Measurements from ENCODE around the gene PPP1R16B. TPM values are rescaled to one million over a fixed set of nuclear protein-coding genes. Genes with fewer than 3 reads are reported as not detected.
A peak's percentile ranks its signal among the peaks of the same experiment; 100 is the strongest.
"Not testable (repeated sequence)": the region's sequence is repeated elsewhere in the genome, so short reads cannot be mapped to it uniquely, and the experiment has no call there.

The PPP1R16B gene
- total RNA-seq, 2 donors from 2014 or later: 74.6 to 119 TPM

DNA sequence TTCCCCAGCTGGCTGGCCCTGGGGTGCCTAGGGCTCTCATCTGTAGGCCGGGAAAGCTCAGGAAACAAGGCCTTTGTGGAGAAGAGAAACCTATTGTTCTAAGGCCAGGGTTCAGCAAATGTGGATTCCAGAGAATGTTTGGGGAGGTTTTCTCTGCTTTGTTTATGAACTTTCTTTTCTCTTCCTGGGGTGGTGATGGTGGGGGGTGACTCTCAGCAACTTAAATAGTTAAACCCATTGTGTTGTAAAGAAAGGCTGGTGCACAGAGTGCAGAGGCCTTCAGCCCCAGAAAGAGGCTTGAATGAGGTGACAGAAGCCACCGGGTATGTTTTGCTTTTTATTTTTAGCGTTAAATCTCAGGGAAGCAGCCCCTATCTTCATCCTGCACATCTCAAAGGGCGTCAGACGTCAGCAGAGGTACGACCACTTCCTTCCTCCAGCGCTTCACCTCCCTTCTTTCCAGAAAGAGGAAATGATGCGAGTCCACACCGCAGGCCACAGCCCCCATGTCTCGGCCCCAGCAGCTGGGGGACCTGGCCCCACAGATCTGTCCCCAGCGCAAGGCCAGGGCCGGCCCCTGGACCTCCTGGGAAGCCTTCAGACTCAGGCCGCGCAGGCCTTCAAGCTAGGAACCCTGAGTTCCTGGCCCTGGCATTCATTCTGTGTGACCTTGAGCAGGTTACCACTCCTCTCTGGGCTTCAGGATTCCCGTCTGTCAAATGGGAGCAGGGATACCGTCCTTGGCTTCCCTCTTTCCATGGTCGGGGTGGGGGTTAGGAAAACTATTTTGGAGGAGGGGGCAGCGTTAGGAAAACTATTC, 605 bp upstream of the PPP1R16B start:
- H3K27ac Mint-ChIP-seq: peak overlapping the region; percentile 87 to 93
- H3K36me3 Mint-ChIP-seq: peaks cover 6% of the 10 kb centered on the region
- peaks cover 42 to 46% of the 10 kb centered on the region in 2 donors for H3K4me1 Mint-ChIP-seq (ENCODE audit: low read depth in 2 of 2)

DNA sequence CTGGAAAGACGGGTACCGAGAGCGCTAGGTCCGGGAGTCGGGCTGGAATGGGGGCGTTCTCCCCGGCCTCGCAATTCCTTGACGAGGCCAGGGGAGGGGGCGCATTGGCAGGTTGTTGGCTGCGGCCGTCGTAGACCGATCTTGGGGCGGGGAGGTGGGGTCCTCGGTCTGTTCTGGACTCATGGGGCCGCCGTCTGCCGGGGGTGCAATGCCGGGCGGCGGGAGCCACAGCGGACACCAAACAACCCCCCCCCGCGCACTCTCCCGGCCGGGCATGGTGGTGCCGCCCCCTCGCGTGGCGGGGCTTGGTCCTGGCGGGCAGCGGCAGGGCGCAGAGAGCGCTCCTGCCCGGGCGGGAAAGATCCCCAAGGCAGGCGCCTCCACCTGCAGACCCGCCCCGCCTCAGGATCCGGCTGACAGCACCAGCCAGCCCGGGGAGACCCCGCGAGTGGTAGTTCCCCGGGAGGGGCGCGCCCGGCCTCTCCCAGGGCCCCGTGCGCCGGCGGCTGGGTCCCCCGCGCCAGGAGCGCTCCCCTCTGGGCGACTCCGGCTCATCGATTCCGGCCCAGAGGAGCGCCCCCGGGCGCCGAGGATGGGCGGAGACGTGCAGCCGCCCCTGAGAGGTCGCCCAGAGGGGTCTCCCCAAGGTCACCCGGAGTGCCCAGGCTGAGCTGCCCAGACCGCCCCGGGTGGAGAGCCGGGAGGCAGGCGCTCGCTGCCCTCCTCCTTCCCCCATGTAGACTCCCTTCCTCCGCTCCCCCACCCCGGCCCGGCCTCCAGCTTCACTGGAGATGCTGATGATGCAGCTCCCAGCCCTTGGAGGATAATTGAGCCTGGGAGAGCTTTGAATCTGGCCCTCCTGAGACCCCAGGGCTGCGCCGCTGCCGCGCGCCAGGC, 709 bp downstream of the PPP1R16B start:
- Mint-ChIP-seq H3K27ac (peak overlapping the region; percentile 90 to 93), H3K36me3 (peaks cover 6% of the 10 kb centered on the region), H3K9me3 (no peaks in the 10 kb centered on the region), H3K4me3 (peak overlapping the region; percentile 98), H3K4me1 (ENCODE audit: low read depth in 2 of 2) (peaks cover 54 to 59% of the 10 kb centered on the region in 2 donors), H3K27me3 (no peaks in the 10 kb centered on the region)
- DNase-seq (ENCODE audit: low spot score) (peak; percentile 66), ATAC-seq (peak; percentile 45 to 60)

More for the DNA sequence above, 605 bp upstream of the PPP1R16B start:
- Mint-ChIP-seq H3K27me3 (no peaks in the 10 kb centered on the region), H3K9me3 (no peaks in the 10 kb centered on the region), H3K4me3 (peak overlapping the region; percentile 74)
- DNase-seq (ENCODE audit: low spot score) (peak; percentile 85), ATAC-seq (peak; percentile 79 to 86)

DNA sequence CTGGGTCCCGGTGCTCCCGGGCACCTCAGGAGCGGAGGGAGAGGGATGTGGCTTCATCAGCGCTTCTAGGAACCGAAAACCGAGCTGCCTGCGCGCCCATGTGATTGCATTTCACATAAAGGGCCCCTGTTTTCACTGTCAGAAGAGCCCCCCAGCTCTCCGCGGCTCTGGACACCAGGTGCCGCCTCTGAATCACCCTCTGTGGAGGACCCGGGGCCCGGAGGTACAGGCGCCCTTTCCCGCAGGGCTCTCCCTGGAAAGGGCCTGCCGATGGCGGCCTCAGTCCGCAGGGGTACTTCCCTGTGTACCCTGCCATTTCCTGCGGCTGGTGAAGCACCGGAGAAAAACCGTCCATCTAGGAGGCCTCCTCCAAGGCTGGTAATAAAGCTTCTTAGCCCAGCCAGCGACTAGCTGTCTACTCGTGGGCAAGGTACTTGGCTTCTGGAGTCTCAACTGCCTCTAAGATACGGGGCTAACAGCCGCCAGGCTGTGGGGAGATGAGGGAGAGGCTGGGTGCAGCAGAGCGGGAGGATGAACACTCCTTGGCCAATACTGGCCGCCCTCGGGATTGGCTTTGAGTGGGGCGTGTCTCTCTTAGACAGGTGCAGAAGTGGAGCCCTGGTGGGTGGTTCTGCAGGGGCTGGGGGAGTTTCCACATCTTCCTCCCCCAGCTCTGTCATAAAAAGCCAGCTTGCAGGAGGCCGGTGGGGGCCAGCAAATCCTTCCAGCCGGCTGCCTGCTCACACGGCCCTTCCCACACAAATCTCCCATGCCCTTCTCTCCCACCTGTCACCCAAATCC, 1.6 kb downstream of the PPP1R16B start:
- H3K36me3 Mint-ChIP-seq: peaks cover 9% of the 10 kb centered on the region
- H3K9me3 Mint-ChIP-seq: no peaks in the 10 kb centered on the region
- H3K4me3 Mint-ChIP-seq: peak overlapping the region; percentile 98
- H3K27ac Mint-ChIP-seq: peak overlapping the region; percentile 90
- H3K4me1 Mint-ChIP-seq (ENCODE audit: low read depth in 2 of 2): peaks cover 60 to 68% of the 10 kb centered on the region in 2 donors
- no peaks in the 10 kb centered on the region for H3K27me3 Mint-ChIP-seq
- ATAC-seq (peak in 1 of 2 donors; percentile 8), DNase-seq (ENCODE audit: low spot score) (peak; percentile 73)

DNA sequence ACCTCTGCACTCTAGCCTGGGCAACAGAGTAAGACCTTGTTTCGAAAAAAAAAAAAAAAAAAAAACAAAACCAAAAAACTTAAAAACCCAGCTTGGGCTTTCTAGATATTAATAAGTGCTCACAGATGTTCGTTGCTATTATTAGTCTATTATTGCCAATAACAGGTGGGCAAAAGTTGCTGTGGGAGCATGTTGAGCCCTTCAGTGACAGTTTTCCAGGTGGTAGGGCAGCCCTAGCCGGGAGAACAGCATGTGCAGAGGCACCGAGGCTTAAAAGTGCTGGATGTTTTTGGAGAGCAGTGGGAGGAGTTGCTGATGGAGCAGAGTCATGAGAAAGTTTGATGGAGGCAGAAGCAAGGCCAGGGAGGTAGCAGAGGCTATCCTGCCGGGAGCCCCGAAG, 4.4 kb downstream of the PPP1R16B start:
- Mint-ChIP-seq H3K9me3 (no peaks in the 10 kb centered on the region), H3K4me1 (ENCODE audit: low read depth in 2 of 2) (peaks cover 59% of the 10 kb centered on the region in 2 donors), H3K27ac (peak overlapping the region; percentile 90), H3K4me3 (no peak overlapping the region), H3K27me3 (no peaks in the 10 kb centered on the region), H3K36me3 (peaks cover 9% of the 10 kb centered on the region)
- no peak for DNase-seq (ENCODE audit: low spot score)
- ATAC-seq: no peak

DNA sequence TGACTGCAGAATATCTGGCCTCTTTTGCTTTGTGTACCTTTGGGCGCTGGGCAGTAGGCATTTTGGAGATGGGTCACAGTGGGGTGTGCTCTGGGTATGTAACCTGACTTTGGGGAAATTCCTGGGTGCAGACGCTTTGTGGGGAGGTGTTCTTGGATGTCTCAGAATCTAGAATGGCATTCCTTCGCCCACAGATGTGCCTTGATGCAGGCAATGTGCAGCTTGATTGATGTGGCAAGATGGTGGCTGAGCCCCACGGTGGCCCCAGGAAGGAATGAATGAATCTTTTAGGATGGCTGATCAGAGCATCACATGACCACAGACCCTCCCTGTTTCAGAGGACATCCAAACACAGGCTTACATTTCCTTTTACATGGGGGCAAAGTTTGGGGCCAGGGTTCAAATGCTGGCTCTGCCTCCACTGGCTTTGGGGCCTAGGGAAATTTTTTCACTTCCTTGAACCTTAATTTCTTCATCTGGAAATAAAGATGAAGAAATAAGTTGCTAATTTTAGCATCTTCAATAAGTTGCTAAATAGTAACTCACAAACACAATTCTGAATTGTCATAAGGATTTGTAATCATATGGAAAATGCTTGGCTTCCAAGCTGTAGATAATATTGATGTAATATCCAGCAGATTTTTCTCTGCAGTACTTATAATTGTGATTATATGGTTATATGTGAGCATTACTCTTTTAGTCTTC, 5.6 kb downstream of the PPP1R16B start:
- Mint-ChIP-seq H3K27me3 (no peaks in the 10 kb centered on the region), H3K36me3 (peaks cover 9% of the 10 kb centered on the region), H3K4me1 (ENCODE audit: low read depth in 2 of 2) (peaks cover 66 to 67% of the 10 kb centered on the region in 2 donors), H3K9me3 (no peaks in the 10 kb centered on the region), H3K27ac (peak overlapping the region; percentile 90), H3K4me3 (peak overlapping the region; percentile 21)
- DNase-seq (ENCODE audit: low spot score): no peak
- no peak for ATAC-seq

DNA sequence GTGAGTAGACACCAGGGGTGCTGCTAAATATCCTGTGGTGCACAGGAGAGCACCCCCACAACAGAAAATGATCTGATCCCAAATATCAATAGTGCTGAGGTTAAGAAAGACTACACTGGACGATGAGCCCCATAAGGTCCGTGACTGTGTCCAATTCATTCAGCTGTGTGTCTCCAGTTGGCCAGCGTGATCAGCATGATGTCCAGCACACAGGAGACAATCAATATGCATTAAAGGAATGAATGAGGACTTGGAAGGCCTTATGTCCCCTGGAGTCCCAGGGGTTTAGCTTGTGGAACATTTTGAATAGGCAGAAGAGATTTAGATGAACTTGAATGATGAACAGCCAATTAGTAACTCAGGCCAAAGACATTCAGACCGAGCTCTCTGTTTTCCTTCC, 6.3 kb downstream of the PPP1R16B start:
- Mint-ChIP-seq H3K27me3 (no peaks in the 10 kb centered on the region), H3K27ac (peak overlapping the region; percentile 27 to 41), H3K36me3 (peaks cover 10% of the 10 kb centered on the region), H3K4me3 (peak overlapping the region; percentile 21), H3K9me3 (no peaks in the 10 kb centered on the region), H3K4me1 (ENCODE audit: low read depth in 2 of 2) (peaks cover 67 to 71% of the 10 kb centered on the region in 2 donors)
- ATAC-seq (no peak), DNase-seq (ENCODE audit: low spot score) (no peak)

DNA sequence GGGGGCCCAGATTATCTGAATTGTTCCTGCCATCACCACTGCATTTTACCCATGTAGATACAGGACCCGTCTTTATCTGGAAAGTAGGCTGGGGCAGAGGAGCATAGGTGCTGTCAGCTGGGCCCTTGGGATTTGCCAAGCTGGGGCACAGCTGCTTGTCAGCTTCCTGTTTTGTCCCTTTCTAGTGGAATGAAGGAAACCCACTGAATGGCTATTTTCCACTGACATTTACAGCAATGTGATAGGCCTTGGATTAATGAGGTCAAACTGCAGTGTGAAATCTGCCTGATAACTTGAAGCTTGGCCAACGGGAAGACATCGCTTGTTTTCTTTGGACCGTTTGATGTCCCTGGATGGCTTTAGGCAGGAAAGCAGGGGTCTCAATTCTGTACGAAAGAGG, 6.7 kb downstream of the PPP1R16B start:
- H3K27me3 Mint-ChIP-seq: no peaks in the 10 kb centered on the region
- peak overlapping the region; percentile 27 to 41 for H3K27ac Mint-ChIP-seq
- peaks cover 68 to 71% of the 10 kb centered on the region in 2 donors for H3K4me1 Mint-ChIP-seq (ENCODE audit: low read depth in 2 of 2)
- peaks cover 14% of the 10 kb centered on the region for H3K36me3 Mint-ChIP-seq
- no peaks in the 10 kb centered on the region for H3K9me3 Mint-ChIP-seq
- ATAC-seq (no peak), DNase-seq (ENCODE audit: low spot score) (no peak)
- H3K4me3 Mint-ChIP-seq: no peak overlapping the region

DNA sequence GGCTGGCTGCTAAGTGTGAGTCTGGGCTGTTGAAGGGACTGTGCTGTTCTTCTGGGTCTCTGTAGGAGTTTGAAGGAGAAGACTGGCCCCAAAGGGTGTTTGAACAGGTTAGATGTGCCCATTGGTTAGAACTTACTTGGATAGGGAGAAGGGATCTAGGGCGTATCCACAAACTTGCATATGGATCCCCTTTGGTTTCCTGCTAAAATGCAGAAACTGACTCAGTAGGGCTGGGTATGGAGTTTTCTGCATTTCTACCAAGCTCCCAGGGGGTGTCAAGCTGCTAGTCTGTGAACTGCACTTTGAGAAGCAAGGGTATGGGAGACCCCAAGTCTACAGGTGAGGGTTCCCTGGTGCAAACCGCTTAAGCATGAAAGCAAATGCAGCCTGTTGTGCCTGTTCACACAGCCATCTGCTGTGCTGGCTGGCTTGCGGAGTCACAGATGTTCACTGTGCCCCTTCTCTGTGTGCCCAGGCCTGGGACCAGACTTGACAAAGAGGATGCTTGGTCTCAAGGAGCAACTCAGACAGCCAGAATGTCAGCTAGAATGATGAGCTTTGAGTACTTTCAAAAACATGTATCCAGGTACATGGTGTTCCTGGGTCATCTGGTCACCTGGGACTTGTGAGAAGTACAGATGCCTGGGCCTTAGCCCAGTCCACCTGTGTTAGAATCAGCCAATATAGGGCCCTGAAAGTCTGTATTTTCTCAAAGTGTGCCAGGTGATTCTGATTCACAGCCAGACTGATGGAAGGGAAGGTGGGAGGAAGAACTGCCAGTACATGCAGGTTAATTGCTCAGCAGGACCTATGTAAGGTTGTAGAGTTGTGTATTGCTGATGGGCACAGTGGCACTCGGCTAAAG, 7.4 kb downstream of the PPP1R16B start:
- Mint-ChIP-seq H3K27ac (peak overlapping the region in 1 of 2 donors; percentile 41), H3K4me1 (ENCODE audit: low read depth in 2 of 2) (peaks cover 66 to 70% of the 10 kb centered on the region in 2 donors), H3K4me3 (no peak overlapping the region), H3K9me3 (no peaks in the 10 kb centered on the region), H3K27me3 (no peaks in the 10 kb centered on the region), H3K36me3 (peaks cover 10% of the 10 kb centered on the region)
- no peak for DNase-seq (ENCODE audit: low spot score)
- no peak for ATAC-seq

DNA sequence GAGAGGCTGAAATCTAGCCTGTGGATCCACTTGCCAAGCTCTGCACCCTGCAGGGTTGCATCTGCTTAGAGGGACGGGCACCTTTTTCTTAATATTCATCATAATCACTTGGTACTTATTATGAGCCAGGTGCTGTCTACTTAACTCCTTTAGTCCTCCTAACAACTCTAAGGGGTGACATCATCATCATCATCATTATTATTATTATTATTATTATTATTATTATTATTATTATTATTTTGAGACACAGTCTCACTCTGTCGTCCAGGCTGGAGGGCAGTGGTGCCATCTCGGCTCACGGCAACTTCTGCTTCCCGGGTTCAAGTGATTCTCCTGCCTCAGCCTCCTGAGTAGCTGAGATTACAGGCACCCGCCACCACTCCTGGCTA, 8.1 kb downstream of the PPP1R16B start:
- not testable (repeated sequence) for ATAC-seq; H3K27ac Mint-ChIP-seq; H3K9me3 Mint-ChIP-seq; H3K36me3 Mint-ChIP-seq; H3K4me3 Mint-ChIP-seq; DNase-seq (ENCODE audit: low spot score); H3K27me3 Mint-ChIP-seq
- peaks cover 68 to 71% of the 10 kb centered on the region in 2 donors for H3K4me1 Mint-ChIP-seq (ENCODE audit: low read depth in 2 of 2)

DNA sequence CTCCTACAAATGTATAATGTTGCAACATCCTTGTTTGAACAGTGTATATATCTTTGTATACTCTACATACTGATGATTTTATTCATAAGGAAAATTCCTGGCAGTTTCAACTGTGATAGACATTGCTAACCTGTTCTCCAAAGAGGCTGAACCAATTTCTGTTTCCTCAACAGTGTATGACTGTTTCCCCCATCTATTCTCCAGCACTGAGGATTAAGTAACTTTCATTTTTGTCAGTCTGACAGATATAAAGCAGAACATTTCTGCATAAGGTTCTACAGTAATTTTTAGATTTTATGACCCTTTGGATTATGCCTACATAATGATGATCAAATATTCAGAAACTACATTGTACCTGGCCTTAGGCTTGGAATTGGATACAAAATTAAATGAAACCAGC, 9.9 kb downstream of the PPP1R16B start:
- Mint-ChIP-seq H3K36me3 (peaks cover 10% of the 10 kb centered on the region), H3K4me3 (no peak overlapping the region)

DNA sequence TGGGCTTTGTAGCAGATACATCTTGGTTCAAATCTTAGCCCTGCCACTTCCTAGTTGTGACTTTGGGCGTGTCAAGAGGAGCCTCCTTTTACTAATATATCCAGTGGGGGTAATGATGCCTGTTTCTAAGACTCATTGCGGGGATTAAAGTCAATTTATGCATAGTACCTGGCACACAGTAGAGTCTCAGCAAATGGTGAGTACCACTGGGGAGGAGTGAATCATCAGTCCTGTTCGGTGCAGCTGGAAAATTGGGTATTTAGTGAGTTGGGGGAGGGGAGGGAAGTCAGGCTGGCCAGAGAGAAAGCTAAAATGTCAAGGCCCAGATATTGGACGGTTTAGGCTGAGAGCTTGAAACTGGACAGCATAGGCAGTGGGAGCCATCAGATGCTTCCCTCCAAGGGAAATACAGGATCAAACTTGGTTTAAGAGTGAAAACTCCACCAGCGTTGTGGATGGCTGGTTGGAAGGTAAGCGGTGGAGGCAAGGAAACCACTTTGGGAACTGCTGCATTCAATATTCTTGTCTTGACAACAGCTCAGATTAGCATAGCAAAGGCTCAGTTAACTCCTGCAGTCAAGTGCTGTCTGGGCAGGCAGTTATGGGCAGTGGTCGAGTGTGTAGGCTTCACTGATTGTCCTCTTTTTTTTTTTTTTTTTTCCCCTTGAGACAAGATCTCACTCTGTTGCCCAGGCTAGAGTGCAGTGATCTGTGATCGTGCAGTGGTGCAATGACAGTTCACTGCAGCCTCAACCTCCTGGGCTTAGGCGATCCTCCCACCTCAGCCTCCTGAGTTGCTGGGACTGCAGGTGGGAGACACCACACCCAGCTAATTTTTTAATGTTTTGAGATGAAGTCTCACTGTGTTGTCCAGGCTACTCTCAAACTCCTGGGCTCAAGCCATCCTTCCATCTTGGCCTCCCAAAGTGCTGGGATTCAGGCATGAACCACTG, 12.9 kb downstream of the PPP1R16B start:
- DNase-seq (ENCODE audit: low spot score) (no peak), ATAC-seq (no peak)
- H3K27ac Mint-ChIP-seq: no peak overlapping the region
- H3K36me3 Mint-ChIP-seq: peaks cover 20% of the 10 kb centered on the region
- no peaks in the 10 kb centered on the region for H3K27me3 Mint-ChIP-seq
- no peak overlapping the region for H3K4me3 Mint-ChIP-seq
- no peaks in the 10 kb centered on the region for H3K9me3 Mint-ChIP-seq
- peaks cover 50 to 59% of the 10 kb centered on the region in 2 donors for H3K4me1 Mint-ChIP-seq (ENCODE audit: low read depth in 2 of 2)

More for the DNA sequence above, 9.9 kb downstream of the PPP1R16B start:
- H3K27me3 Mint-ChIP-seq: no peaks in the 10 kb centered on the region
- H3K27ac Mint-ChIP-seq: peak overlapping the region; percentile 19 to 71
- no peaks in the 10 kb centered on the region for H3K9me3 Mint-ChIP-seq
- DNase-seq (ENCODE audit: low spot score): no peak
- peaks cover 54 to 56% of the 10 kb centered on the region in 2 donors for H3K4me1 Mint-ChIP-seq (ENCODE audit: low read depth in 2 of 2)
- ATAC-seq: no peak

All from natural killer cell treated with Interleukin-12 subunit alpha and Interleukin-12 subunit beta and Interleukin-15 and Interleukin-18, amount 100 ng/mL, for 72 hours (primary cell).